IPS-20b (cell line): ENCODE results near the gene NEDD9.

ENCODE experiments used
- H3K27ac ChIP-seq: one replicate; pipeline ENCODE4 v1.5.1; 2013; ENCODE audit warnings: low read length
- H3K27me3 ChIP-seq: 2 replicates; pipeline ENCODE4 v1.6.1; 2013; ENCODE audit warnings: mild to moderate bottlenecking, low read length, inconsistent platforms; ENCODE audit not compliant: insufficient read depth
- H3K36me3 ChIP-seq: 2 replicates; pipeline ENCODE4 v1.6.1; 2013; ENCODE audit warnings: low read depth, mild to moderate bottlenecking, inconsistent platforms, low read length, moderate library complexity; ENCODE audit not compliant: insufficient read depth
- H3K4me1 ChIP-seq: 2 replicates; pipeline ENCODE4 v1.6.1; 2013; ENCODE audit warnings: mild to moderate bottlenecking, control low read depth, inconsistent platforms, low read length, moderate library complexity; ENCODE audit not compliant: insufficient read depth
- H3K4me3 ChIP-seq: 2 replicates; pipeline ENCODE4 v1.5.1; 2013; ENCODE audit warnings: mild to moderate bottlenecking, low read length, inconsistent platforms
- H3K9ac ChIP-seq: 2 replicates; pipeline ENCODE4 v1.6.1; 2013; ENCODE audit warnings: low read depth, mild to moderate bottlenecking, inconsistent platforms, low read length, moderate library complexity
- H3K9me3 ChIP-seq: 2 replicates; pipeline ENCODE4 v1.6.1; 2013; ENCODE audit warnings: mild to moderate bottlenecking, low read depth, low read length, inconsistent platforms; ENCODE audit not compliant: insufficient read depth

NEDD9 gene

GRCh38 chr6:11230158-11231107 is 2.0 kb downstream of the NEDD9 start:
- peak overlapping the region; percentile 85 for H3K4me3 ChIP-seq
- H3K27me3 ChIP-seq, result peaks cover 4% of the 10 kb centered on the region; the same call in 1 of the 2 replicates
- H3K36me3 ChIP-seq, result no peaks in the 10 kb centered on the region
- peaks cover 12% of the 10 kb centered on the region for H3K4me1 ChIP-seq
- H3K9ac ChIP-seq, result peak overlapping the region; percentile 57; the same call in 1 of the 2 replicates
- H3K27ac ChIP-seq, result no peak overlapping the region
- no peaks in the 10 kb centered on the region for H3K9me3 ChIP-seq

GRCh38 chr6:11229655-11230046 is 2.8 kb downstream of the NEDD9 start:
- H3K9me3 ChIP-seq, result no peaks in the 10 kb centered on the region
- no peak overlapping the region; the same call in 1 of the 2 replicates for H3K9ac ChIP-seq
- no peaks in the 10 kb centered on the region for H3K36me3 ChIP-seq
- peaks cover 12% of the 10 kb centered on the region for H3K4me1 ChIP-seq
- H3K27me3 ChIP-seq, result peaks cover 4% of the 10 kb centered on the region; the same call in 1 of the 2 replicates
- H3K27ac ChIP-seq, result no peak overlapping the region
- H3K4me3 ChIP-seq, result peak overlapping the region; percentile 55; the same call in 1 of the 2 replicates

DNA sequence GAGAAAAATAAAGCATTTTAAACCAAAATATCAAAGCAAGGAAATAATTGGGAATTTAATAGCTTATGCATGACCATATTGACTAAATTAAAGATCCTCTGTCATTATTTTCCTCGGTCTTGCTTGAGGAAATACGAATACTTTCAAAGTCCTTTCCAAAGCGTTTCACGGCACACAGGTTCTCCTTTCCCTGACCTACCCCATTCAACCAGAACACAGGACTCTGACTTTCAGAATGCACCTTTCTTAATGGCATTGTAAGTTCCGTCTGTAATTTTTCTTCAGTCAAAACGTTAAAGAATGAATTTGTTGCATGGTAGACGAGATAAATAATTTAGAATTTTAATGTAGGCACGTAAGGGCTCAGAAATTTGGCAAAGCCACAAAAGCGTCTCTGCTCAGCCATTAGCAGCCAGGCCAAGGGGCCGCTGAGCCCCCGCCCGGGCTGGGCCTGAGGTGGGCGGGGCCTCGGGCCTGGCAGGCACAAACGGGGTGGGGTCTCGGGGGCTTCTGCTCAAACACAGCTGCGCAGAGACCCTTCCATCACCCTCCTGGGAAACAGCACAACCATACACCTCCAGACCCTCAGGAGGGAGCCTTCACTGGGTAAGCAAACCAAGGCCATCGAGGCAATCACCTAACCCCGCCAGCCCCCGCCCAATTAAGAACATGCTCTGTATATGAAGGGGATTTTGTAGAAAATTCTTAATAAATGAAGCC is 3.4 kb downstream of the NEDD9 start:
- Histone ChIP-seq H3K27me3 (peaks cover 4% of the 10 kb centered on the region; the same call in 1 of the 2 replicates), H3K9ac (no peak overlapping the region; the same call in 1 of the 2 replicates), H3K36me3 (no peaks in the 10 kb centered on the region), H3K4me1 (peaks cover 12% of the 10 kb centered on the region), H3K9me3 (no peaks in the 10 kb centered on the region), H3K4me3 (peak overlapping the region; percentile 55; the same call in 1 of the 2 replicates), H3K27ac (no peak overlapping the region)

DNA sequence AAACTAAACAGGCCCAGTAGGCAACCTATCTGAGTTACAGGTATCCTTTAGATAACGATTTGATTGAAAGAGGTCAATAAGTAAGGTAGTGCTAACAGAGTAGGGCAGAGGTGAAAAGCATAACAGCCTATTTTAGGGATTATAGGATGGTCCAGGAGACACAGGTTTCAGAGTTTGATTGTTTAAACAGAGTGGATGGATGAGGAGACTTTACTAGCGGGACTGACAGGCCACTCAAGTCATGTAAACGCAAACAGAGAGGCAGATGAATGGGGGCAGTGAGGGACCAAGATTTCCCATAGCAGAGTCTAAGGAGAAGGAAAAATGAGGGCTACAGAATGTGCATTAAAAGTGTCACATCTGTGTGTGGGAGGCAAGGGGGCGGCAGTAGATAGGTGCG is 4.8 kb downstream of the NEDD9 start:
- Histone ChIP-seq H3K4me3 (no peak overlapping the region), H3K4me1 (peaks cover 12% of the 10 kb centered on the region), H3K36me3 (no peaks in the 10 kb centered on the region), H3K27ac (no peak overlapping the region), H3K9ac (no peak overlapping the region), H3K9me3 (no peaks in the 10 kb centered on the region), H3K27me3 (no peaks in the 10 kb centered on the region; the same call in 1 of the 2 replicates)

DNA sequence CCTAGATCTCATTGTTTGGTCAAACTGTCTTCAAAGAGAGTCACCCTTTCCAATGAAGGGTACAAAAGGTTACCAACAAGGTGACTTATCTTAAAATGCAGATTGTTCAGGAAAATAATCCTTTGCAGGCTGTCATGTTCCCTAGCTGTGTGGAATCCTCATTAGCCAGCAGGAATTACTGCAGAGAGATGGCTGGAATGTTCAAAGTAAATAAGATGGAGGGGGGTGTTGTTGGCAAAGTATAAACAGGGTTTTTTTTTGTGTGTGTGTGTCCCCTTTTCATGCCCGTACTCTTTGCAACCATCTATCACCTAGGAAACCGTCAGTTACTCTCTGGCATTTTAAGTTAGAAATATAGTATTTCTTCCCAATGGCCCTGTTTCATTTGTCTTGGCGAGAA is 6.5 kb downstream of the NEDD9 start:
- Histone ChIP-seq H3K9me3 (no peaks in the 10 kb centered on the region), H3K36me3 (no peaks in the 10 kb centered on the region), H3K4me3 (no peak overlapping the region), H3K27me3 (no peaks in the 10 kb centered on the region), H3K4me1 (peaks cover 12% of the 10 kb centered on the region), H3K27ac (no peak overlapping the region), H3K9ac (no peak overlapping the region)

- Histone ChIP-seq H3K4me3 (no peak overlapping the region), H3K36me3 (no peaks in the 10 kb centered on the region), H3K27ac (no peak overlapping the region), H3K27me3 (no peaks in the 10 kb centered on the region), H3K4me1 (peaks cover 12% of the 10 kb centered on the region; the same call in 1 of the 2 replicates), H3K9me3 (no peaks in the 10 kb centered on the region), H3K9ac (no peak overlapping the region)
These were observed 7.5 kb downstream of the NEDD9 start for GRCh38 chr6:11224966-11225463.

DNA sequence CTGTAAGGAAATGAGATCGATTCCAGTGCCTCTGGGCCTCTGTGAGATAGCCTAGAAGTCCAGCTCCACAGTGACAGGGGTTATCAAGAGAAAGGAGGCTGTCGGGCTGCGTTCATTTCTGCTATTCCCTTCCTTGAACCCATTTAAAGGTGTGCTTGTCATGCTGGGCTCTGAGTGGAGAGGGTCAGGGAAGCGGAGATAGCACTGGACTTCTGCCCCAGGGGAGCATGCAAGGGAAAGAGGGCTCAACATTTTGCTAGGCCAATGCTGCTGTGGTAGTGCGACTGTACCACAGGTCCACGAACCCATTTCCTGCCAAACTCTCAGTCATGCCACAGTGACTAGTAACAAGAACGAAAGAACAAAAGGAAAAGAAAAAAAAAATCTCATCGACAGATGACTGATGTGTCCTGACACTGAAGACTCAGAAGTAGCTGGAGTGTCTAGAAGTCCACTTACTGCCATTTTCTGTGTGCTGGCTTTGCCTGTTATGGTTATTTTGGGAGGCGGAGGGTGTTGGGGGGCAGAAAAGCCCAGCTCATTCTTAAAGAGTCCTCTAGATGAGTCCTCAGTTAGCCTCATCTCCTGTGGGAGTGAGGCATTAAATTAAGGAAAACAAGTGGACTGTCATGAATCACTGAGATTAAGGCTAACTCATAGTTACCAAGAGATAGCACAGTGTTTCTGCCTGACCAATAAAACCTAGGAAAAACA is 8.1 kb downstream of the NEDD9 start:
- Histone ChIP-seq H3K4me1 (peaks cover 9% of the 10 kb centered on the region; the same call in 1 of the 2 replicates), H3K9me3 (no peaks in the 10 kb centered on the region), H3K27ac (no peak overlapping the region), H3K36me3 (no peaks in the 10 kb centered on the region), H3K4me3 (no peak overlapping the region), H3K9ac (no peak overlapping the region), H3K27me3 (no peaks in the 10 kb centered on the region)

GRCh38 chr6:11223286-11223864 is 9.1 kb downstream of the NEDD9 start:
- Histone ChIP-seq H3K9me3 (no peaks in the 10 kb centered on the region), H3K4me1 (no peaks in the 10 kb centered on the region), H3K36me3 (no peaks in the 10 kb centered on the region), H3K9ac (no peak overlapping the region), H3K27me3 (no peaks in the 10 kb centered on the region), H3K27ac (no peak overlapping the region), H3K4me3 (no peak overlapping the region)

DNA sequence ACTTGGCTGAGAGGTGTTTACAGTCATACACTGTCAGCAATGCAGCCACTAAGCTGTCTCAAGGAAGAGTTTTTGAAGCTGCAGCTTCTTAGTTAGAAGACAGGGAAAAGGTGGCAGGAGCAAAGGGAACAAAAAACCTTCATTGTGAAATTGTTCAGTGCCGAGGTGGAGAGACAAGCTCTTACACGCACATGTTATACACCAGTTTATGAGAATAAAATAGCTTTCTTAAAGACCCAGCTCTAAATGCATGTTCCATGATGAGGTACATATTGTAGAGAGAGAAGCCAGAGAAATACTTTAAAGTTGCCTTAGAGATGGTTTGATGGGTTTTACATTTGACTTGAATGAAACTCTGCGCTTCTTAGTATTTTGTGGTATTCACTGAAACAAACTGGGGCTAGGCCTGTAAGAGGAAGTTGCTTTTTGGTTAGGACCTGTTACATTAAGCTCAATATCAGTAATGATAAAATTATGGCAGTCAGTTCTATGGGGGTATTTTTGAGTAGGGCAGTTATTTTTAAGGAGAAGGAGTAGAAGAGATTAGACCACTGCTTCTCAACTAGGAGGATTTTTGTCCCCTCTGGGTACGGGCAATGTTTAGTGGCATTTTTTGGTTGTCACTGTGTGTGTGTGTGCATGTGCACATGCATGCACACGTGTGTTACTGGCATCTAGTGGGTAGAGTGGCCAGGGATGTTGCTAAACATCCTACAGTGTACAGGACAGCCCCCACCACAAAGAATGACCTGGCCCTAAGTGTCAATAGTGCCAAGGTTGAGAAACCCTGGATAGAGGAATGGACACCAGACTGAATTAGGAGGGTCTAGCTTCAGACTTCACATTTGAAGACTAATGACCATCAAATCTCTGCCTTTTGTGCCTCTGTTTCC is 9.8 kb downstream of the NEDD9 start:
- Histone ChIP-seq H3K9me3 (no peaks in the 10 kb centered on the region), H3K4me3 (no peak overlapping the region), H3K27me3 (no peaks in the 10 kb centered on the region), H3K36me3 (no peaks in the 10 kb centered on the region), H3K27ac (no peak overlapping the region), H3K9ac (no peak overlapping the region), H3K4me1 (no peaks in the 10 kb centered on the region)

GRCh38 chr6:11221623-11222384 is 10.7 kb downstream of the NEDD9 start:
- Histone ChIP-seq H3K4me3 (no peak overlapping the region), H3K9ac (no peak overlapping the region), H3K27ac (no peak overlapping the region), H3K9me3 (no peaks in the 10 kb centered on the region), H3K27me3 (no peaks in the 10 kb centered on the region), H3K36me3 (no peaks in the 10 kb centered on the region), H3K4me1 (no peaks in the 10 kb centered on the region)
